GM18951 (cell line): ENCODE data around the gene RNF225.

Source experiments
- POLR2A ChIP-seq: IDR thresholded peaks from 4 replicates; pipeline ENCODE4 v1.6.1; 2011; ENCODE audit warnings: mild to moderate bottlenecking; ENCODE audit not compliant: insufficient read length, insufficient read depth; ENCODE audit errors: extremely low read depth
- in situ Hi-C: fragments of 300-500 bp; cut with MboI; formaldehyde crosslinking; loops from one replicate; pipeline ENCODE4 v1.12.0; 2022; ENCODE audit warnings: low sequenced_read_pairs, mixed read lengths, inconsistent platforms; ENCODE audit not compliant: unreplicated experiment

The RNF225 gene

GRCh38 chr19:58387338-58388174 is 7.9 kb upstream of the RNF225 start:
- TF ChIP-seq POLR2A, result no peak
- in situ Hi-C loops, result no loop called here

GRCh38 chr19:58388175-58388526 is 7.3 kb upstream of the RNF225 start:
- in situ Hi-C loops, result no loop called here

DNA sequence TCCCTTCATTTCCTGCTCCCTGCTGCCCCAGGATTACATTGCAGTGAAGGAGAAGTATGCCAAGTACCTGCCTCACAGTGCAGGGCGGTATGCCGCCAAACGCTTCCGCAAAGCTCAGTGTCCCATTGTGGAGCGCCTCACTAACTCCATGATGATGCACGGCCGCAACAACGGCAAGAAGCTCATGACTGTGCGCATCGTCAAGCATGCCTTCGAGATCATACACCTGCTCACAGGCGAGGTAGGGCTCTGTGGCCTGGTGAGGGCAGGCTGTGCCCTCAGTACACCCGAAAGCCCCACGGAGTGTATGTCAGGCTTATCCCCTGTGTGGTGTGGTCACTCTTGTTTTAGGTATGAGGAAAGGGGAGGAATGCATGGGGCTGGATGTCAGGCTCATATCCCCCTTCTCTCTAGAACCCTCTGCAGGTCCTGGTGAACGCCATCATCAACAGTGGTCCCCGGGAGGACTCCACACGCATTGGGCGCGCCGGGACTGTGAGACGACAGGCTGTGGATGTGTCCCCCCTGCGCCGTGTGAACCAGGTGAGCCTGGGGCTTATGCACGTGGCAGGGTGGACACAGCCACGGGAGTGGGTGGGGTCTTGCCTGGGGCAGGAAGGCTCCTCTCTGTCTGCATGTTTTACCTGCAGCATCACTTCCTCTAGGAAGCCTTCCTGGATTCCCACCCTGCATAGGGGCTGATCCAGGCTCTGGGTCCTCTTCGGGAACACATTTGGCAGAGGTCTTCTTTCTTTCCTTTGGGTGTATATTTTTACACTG is 2.3 kb upstream of the RNF225 start:
- in situ Hi-C loops, result no loop called here
- no peak for TF ChIP-seq POLR2A

More at GRCh38 chr19:58388175-58388526, 7.3 kb upstream of the RNF225 start:
- TF ChIP-seq POLR2A, result no peak

DNA sequence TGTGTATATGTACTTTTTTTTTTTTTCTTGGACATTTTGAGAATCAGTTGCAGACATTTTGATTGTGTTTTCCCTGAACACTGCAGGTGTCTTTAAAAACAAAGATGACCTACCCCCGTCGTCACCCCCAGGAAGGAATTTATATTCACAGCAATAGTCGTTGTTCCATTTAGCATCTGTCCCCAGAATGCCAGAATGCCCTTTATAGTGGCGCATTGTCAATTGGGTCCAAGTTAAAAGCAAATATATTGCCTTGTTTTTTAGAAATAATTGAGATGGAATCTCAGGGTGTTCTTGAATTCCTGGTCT is 1.8 kb upstream of the RNF225 start:
- in situ Hi-C loops, result no loop called here
- no peak for TF ChIP-seq POLR2A

DNA sequence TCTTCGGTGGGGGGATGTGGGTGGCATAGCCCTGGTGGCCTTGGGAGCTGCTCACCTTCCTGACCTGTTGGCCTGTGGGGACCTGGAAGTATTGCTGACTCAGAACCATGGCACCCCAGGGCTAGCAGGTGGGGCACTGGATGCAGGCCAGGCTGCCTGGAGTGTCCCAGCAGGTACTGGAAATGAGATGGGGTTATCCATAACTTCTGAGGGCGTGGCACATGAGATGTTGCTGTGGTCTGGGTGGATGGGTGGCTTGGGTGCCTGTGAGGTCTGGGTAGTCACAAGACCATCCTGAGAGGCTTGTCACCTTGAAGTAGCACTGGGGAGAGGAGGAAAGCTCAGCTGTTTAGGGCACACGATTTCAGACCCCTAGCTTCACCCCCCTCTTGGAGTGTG is 636 bp upstream of the RNF225 start:
- TF ChIP-seq POLR2A, result no peak
- in situ Hi-C loops, result no loop called here

- TF ChIP-seq POLR2A, result no peak
- in situ Hi-C loops, result no loop called here
These were observed 647 bp downstream of the RNF225 start for GRCh38 chr19:58395979-58396627.

DNA sequence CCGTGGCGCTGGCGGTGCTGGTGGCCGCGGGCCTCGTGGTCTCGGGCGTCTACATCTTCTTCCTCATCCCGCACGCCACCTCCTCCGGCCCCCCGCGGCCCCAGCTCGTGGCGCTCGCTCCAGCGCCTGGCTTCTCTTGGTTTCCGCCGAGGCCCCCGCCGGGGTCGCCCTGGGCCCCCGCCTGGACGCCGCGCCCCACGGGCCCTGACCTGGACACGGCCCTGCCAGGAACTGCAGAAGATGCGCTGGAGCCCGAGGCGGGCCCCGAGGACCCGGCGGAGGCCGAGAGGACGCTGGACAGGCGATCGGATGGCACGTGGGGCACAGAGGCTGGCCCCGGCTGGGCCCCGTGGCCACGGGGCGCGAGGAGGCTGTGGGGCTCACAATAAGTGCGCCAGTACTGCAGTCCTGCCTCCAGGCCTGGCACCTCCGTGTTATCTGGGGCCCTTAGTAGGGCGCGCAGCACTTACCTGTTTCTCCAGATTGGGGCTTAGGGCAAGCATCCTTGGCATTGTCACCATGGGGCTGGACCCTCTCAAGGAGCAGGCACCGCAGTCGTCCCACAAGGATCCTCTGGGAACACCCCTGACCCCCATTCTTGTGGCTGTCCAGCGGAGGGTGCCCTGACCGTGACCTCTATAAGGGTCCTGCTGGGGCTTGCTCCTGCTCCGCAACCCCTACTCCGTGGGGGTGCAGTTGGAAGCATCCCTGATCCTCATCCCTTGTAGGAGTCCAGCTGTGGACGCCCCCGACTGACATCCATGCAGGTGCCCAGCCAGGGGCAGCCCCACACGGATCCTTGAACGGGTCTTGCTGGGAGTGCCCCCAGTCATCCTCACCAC is 1.5 kb downstream of the RNF225 start:
- in situ Hi-C loops, result no loop called here
- TF ChIP-seq POLR2A, result no peak

DNA sequence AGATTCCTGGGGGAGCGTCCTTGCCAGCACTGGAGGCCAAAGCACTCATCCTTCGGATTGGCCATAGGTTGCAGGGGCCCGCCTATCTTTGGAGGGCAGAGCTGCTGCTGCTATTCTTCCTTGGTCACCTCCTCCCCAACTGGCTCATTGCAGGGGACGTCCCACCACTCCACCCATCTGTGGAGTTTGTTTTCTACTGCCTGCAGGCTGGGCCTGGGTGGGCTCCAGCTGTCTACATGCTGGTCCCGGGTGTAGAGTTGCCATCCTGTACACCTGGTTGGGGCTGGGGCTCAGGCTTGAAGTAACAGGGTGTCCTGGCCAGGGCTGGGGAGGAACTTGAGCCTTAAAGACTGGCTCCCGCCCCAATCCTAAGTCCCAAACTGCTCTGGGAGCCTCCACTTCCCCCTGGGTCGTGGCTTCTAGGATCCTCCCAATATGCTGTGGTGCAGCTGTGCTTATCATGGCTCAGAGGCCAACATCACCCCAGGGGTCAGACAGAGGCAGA is 2.1 kb downstream of the RNF225 start:
- in situ Hi-C loops, result no loop called here
- TF ChIP-seq POLR2A, result no peak

GRCh38 chr19:58398087-58398486 is 2.6 kb downstream of the RNF225 start:
- no peak for TF ChIP-seq POLR2A
- in situ Hi-C loops, result no loop called here

GRCh38 chr19:58398545-58398944 is 3.1 kb downstream of the RNF225 start:
- in situ Hi-C loops, result no loop called here
- no peak for TF ChIP-seq POLR2A

DNA sequence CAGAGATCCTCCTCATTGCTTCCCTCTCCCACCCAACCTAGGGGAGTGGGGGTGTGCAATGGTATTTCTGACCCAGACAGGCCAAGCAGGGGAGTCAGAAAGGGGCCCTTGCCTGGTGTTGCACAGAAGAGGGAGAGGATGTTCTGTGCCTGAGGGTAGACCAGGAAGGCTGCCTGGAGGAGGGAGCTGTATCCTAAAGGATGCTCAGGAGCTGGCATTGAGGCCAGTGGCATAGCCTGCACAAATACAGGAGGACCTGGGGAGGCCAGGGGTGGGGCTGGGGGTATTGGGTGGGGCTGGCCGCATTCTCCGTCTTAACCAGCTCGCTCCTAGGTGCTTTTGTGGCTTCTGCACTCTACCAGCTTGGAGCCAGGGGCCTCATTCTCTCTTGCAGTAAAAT is 4.4 kb downstream of the RNF225 start:
- in situ Hi-C loops, result no loop called here
- TF ChIP-seq POLR2A, result no peak

GRCh38 chr19:58400316-58400915 is 5.0 kb downstream of the RNF225 start:
- in situ Hi-C loops, result no loop called here

GRCh38 chr19:58400916-58401839 is 5.7 kb downstream of the RNF225 start:
- peak; percentile 86 for TF ChIP-seq POLR2A
- in situ Hi-C loops, result no loop called here

More at GRCh38 chr19:58400316-58400915, 5.0 kb downstream of the RNF225 start:
- TF ChIP-seq POLR2A, result no peak
